HL-60 (cell line): Measurements from ENCODE around the gene GPR183.

ENCODE experiments used
- GABPA ChIP-seq: IDR thresholded peaks from 2 replicates; pipeline ENCODE4 v1.6.1; 2012; ENCODE audit warnings: low read depth
- POLR2AphosphoS5 ChIP-seq: IDR thresholded peaks from 2 replicates; pipeline ENCODE4 v1.6.1; 2012; ENCODE audit warnings: low read depth
- TF ChIP-seq, protein P1 (sequence below): IDR thresholded peaks from one replicate; pipeline ENCODE4 v1.5.1; 2011; ENCODE audit warnings: low read length, control low read depth, inconsistent platforms; ENCODE audit not compliant: insufficient read depth
- TF ChIP-seq, protein P2 (sequence below): IDR thresholded peaks from 2 replicates; pipeline ENCODE4 v1.6.1; 2012; ENCODE audit warnings: low read depth; ENCODE audit not compliant: insufficient replicate concordance

DNA sequence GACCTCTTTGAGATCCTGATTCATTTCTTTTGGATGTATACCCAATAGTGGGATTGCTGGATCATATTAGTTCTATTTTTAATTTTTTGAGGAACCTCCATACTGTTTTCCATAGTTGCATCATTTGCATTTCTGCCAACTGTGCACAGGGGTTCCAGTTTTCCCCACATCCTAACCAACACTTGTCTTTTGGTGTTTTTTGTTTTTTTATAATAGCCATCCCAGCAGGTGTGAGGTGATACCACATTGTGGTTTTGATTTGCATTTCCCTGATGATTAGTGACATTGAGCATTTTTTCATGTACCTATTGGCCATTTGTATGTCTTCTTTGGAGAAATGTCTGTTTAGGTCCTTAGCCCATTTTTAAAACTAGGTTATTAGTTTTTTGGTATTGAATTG is 18.8 kb upstream of the GPR183 start:
- TF ChIP-seq, protein P1, sequence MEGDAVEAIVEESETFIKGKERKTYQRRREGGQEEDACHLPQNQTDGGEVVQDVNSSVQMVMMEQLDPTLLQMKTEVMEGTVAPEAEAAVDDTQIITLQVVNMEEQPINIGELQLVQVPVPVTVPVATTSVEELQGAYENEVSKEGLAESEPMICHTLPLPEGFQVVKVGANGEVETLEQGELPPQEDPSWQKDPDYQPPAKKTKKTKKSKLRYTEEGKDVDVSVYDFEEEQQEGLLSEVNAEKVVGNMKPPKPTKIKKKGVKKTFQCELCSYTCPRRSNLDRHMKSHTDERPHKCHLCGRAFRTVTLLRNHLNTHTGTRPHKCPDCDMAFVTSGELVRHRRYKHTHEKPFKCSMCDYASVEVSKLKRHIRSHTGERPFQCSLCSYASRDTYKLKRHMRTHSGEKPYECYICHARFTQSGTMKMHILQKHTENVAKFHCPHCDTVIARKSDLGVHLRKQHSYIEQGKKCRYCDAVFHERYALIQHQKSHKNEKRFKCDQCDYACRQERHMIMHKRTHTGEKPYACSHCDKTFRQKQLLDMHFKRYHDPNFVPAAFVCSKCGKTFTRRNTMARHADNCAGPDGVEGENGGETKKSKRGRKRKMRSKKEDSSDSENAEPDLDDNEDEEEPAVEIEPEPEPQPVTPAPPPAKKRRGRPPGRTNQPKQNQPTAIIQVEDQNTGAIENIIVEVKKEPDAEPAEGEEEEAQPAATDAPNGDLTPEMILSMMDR = no peak
- TF ChIP-seq GABPA (no peak), POLR2AphosphoS5 (no peak)
- TF ChIP-seq, protein P2, sequence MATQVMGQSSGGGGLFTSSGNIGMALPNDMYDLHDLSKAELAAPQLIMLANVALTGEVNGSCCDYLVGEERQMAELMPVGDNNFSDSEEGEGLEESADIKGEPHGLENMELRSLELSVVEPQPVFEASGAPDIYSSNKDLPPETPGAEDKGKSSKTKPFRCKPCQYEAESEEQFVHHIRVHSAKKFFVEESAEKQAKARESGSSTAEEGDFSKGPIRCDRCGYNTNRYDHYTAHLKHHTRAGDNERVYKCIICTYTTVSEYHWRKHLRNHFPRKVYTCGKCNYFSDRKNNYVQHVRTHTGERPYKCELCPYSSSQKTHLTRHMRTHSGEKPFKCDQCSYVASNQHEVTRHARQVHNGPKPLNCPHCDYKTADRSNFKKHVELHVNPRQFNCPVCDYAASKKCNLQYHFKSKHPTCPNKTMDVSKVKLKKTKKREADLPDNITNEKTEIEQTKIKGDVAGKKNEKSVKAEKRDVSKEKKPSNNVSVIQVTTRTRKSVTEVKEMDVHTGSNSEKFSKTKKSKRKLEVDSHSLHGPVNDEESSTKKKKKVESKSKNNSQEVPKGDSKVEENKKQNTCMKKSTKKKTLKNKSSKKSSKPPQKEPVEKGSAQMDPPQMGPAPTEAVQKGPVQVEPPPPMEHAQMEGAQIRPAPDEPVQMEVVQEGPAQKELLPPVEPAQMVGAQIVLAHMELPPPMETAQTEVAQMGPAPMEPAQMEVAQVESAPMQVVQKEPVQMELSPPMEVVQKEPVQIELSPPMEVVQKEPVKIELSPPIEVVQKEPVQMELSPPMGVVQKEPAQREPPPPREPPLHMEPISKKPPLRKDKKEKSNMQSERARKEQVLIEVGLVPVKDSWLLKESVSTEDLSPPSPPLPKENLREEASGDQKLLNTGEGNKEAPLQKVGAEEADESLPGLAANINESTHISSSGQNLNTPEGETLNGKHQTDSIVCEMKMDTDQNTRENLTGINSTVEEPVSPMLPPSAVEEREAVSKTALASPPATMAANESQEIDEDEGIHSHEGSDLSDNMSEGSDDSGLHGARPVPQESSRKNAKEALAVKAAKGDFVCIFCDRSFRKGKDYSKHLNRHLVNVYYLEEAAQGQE = no peak
